Islet precursor cell (in vitro differentiated cells): ENCODE data around the gene TMEM59L.
"Not testable (repeated sequence)": the region's sequence is repeated elsewhere in the genome, so short reads cannot be mapped to it uniquely, and the experiment has no call there.

Experiments used
- DNase-seq: peaks from one replicate; pipeline ENCODE4 v3.0.0-alpha.2; 2018

The TMEM59L gene

DNA sequence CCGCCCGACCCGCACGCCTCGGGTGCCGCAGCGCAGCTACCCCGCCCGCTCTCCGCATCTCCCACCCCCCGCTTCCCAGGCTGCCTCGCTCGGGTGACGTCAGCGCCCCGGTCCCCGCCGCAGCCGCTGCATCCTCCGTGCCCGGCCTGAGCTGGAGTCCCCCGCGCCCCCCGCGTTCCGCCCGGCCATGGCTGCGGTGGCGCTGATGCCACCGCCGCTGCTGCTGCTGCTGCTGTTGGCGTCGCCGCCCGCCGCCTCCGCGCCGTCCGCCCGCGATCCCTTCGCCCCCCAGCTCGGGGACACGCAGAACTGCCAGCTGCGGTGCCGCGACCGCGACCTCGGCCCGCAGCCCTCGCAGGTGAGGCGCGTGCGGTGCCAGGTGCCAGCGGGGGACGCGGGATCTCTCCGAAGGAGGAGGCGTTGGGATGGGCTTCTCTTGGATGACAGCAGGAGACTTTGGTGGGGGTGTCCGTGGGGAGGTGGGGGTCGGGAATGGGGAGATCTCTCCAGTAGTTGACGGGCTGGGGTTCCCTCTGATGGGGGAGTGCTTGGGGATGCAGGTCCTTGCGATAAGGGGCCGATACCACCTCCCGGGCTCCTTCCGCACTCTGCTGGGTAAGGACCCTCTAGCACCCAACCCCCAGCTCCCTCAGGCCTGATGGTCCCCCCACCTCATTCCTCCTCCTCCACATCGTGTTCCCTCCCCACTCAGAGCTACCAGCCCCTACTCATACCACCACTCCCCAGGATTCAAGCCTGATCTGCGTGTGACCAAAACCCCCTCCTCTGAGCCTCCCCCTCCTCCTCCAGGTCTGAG, at the start of gene TMEM59L:
TMEM59L (plus strand) TSS at position 99 of the 817 bp plus-strand sequence; CDS start at position 188, 89 bp downstream.
- DNase-seq, result no peak

DNA sequence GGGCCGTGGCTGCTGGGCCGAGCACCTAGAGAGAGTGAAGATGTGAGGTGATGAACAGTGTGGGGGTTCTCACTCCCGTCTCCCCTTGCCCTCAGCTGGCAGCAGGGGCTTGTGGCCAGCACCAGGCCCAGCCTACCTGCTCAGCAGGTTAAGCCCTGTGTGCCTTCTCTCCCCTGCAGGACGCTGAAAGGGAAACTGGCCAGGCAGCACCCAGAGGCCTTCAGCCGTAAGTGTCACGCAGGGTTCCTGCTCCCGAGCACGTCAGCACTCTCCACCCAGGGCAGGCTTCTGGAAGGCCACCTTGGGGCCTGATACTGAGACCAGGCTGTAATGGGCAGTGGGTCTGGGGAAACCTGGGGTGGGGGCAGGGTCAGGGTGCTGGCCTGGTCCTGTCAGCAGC, 45.7 kb upstream of the TMEM59L start:
- no peak for DNase-seq

- no peak for DNase-seq
Observed at GRCh38 chr19:18568367-18568766, 44.3 kb upstream of the TMEM59L start.

DNA sequence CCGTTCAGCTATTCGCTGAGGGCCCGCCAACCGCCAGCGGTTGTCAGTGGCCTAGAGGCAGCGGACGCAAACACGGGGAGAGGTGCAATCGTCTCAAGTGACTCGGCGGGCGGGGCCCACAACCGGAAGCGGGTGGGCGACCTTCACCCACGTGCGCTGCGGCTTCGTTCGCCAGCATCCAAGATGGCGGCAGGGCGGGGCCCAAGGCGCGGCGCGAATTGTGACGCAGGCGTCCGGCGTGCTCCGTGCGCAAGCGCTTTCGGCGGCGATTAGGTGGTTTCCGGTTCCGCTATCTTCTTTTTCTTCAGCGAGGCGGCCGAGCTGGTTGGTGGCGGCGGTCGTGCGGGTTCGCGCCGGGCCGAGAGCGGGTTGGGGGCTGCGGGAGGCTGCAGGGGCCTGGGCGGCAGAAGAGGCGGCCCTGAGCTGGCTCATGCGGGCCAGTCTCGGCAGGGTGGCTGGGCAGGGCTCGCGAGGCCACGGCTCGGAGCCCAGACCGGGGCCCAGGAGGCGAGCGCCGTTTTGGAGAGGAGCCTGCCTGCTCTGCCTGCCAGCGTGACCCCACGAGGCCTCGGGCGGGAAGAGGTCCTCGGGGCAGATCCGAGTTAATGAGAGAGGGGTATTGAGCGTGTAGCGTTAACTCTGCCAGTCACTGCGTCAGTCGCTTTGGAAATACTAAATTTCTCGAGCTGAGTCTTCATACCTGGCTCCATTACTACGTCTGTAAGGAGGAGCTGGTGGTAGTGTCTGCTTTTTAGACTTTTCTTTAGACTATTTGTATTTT, 40.9 kb upstream of the TMEM59L start, which contains the start of gene UBA52:
UBA52 (plus strand) TSS at position 294 of the 781 bp plus-strand sequence. CDS start 1,444 bp downstream, outside the sequence.
- DNase-seq, result peak; percentile 99

GRCh38 chr19:18574691-18575291, 37.9 kb upstream of the TMEM59L start:
- DNase-seq, result no peak

- DNase-seq, result no peak
Observed at GRCh38 chr19:18576383-18576782, 36.3 kb upstream of the TMEM59L start.

- no peak for DNase-seq
Observed at GRCh38 chr19:18577365-18577914, 35.2 kb upstream of the TMEM59L start.

DNA sequence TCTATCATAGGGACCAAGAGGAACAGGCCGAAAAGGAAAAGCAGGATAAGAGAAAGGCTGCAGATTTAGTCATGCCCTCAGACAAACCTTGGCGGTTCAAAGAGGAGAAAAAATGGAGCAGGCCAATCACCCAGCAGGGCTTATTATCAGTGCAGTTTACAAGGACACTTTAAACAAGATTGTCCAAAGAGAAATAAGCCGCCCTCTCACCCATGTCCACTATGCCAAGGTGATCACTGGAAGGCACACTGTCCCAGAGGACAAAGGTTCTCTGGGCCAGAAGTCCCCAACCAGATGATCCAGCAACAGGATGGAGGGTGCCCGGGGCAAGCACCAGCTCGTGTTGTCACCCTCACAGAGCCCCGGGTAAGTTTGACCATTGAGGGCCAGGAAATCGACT, 32.4 kb upstream of the TMEM59L start:
- DNase-seq, result no peak

DNA sequence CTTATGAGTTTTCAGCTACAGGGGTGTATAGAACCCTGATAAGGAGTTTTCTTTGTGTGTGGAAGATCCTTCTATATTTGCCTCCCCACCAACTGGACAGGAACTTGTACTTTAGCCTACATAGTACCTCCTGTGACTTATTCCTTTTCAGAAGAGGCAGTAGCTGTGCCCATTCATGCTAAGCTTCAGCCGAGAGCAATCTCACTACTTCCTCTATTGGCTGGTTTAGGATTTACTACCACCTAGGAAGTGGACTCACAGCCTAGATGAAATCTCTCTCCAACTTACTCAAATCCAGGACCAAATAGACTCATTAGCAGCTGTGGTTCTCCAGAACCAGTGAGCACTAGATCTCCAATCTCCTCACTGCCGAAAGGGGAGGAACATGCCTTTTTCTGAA, 26.4 kb upstream of the TMEM59L start:
- DNase-seq, result no peak

DNA sequence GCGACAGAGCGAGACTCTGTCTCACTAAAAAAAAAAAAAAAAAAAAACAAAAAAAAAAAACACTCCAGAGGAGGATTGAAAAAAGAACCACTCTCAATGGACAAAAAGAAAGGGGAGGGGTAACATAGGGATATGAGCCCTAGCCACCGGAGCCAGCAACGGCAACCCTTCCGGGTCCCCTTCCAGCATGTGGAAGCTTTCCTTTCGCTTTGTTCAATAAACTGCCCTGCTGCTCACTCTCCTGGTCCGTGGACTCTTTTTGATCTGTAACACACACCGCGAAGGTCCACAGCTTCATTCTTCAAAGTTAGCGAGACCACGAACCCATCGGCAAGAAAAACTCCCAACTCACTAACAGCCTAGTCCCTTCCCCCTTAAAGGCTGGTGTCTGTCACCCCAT, 25.1 kb upstream of the TMEM59L start:
- DNase-seq, result no peak

- no peak for DNase-seq
Observed at GRCh38 chr19:18587962-18588610, 24.6 kb upstream of the TMEM59L start.

DNA sequence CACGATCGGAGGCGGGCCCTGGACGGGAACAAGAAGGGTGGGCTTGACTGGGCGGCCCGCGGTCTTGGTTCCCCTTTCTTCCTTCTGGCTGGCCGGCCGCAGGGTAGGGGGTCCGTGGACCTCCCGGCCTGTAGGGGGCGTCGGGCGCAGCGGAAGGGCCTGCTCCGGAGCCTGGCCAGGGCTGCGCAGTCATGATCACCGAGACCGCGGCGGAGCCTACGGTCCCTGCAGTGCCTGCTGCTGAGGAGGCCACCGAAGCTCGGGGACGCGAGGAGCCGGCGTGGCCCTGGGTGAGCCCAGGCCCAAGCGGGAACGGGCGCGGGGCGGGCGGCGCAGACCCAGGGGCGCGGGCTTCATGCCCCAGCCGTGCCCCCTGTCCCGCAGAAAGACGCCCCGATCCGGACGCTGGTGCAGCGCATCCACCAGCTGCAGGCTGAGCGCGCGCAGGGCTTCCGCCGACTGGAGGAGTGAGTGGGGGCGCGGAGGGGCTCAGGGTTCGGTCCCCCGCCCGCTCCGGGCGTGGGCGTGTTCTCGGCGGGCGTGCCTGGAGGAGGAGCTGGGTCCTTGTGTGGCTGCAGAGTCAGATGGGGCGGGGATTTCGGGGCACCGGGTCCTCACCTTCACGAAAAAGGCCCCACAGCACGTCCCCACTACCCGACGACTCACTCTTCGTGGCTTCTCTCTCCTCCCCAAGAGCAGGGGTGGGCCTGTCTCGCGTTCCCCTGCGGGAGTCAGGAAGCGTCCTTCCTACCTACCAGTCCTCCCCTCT, 23.9 kb upstream of the TMEM59L start, which contains the start of gene REX1BD:
REX1BD (plus strand) TSS at position 188 of the 769 bp plus-strand sequence; CDS start at position 192, 4 bp downstream.
- peak; percentile 89 for DNase-seq

GRCh38 chr19:18589380-18590272, 23.0 kb upstream of the TMEM59L start:
- DNase-seq, result peak; percentile 91

GRCh38 chr19:18590273-18591272, 22.1 kb upstream of the TMEM59L start:
- DNase-seq, result peak; percentile 99

DNA sequence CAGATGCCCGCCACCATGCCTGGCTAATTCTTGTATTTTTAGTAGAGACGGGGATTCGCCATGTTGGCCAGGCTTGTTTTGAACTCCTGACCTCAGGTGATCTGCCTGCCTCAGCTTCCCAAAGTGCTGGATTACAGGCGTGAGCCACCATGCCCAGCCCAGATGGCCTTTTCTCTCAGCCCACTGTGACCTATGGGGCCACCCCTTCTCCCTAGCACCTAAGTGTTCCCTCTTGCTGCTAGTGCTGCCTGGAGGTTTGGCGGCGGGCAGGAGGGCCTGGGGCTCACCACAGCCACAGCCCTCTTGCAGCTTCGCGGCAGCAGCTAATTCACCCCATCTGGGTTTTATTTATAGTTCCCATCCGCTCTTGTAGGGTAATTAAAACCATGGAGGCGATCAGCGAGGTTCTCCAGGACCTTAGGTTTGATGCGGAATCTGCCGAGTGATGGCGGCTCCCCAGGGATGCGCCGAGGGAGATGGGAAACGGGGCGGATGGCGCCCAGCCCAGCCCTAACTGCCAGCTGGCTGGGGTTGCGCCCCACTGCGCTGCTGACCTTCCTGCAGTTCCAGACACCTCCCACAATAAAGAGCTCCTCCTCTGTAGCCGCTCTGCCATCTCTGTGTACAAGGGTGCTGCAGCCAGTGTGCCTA, 20.8 kb upstream of the TMEM59L start:
- DNase-seq, result no peak

DNA sequence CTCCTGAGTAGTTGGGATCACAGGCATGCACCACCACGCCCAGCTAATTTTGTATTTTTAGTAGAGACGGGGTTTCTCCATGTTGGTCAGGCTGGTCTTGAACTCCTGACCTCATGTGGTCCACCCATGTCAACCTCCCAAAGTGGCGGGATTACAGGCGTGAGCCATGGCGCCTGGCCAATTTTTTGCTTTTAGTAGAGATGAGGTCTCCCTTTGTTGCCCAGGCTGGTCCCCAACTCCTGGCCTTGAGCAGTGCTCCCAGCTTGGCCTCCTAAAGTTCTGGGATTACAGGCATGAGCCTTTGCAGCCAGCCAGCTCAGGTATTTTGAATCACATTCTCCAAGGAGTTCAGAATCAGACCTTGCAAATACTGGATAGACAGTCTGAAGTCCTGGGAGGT, 19.9 kb upstream of the TMEM59L start:
- DNase-seq, result not testable (repeated sequence)

DNA sequence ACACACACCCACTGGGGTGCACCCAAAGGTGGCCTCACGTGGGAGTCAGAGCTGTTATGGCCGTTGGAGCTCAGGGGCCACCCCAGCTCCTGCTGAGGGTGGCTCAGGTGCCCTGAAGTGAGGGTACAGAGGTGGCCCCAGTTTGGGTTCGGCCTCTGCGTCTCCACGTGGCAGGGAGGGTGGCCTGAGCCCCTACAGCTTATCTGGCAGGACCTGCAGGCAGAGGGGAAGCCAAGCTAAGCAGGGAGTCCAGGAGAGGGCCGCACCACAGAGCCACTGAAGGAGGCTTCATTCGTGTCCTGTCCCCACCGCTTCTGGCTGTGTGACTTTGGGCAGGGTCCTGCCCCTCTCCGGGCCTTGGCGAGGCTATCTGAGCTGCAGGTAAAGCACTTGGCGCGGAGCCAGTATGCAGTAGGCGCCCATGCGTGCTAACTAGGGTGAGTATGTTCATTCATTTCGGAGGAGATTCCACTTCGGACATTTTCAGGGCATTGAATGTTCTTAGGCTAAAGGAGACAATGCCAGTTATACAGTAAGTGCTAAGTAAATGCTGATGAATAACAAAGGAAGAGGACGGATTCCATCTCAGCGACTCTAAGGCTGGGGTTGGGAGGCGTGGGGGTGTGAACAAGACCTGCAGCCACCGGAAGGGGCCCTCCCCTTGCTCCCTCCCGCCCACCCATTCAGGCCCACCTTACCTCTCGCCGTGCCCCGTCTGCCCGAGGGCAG, 19.1 kb upstream of the TMEM59L start:
- DNase-seq, result no peak
